H9 (cell line): Measurements from ENCODE around the gene ABHD12. TPM values are rescaled to one million over a fixed set of nuclear protein-coding genes. Genes with fewer than 3 reads are reported as not detected.

Source experiments
- DNase-seq: peaks from one replicate; pipeline ENCODE4 v3.0.0-alpha.2; 2017
- H2AFZ ChIP-seq: one replicate; pipeline ENCODE4 v1.6.1; 2013; ENCODE audit warnings: mild to moderate bottlenecking, low read length, control low read depth, moderate library complexity
- H2AK5ac ChIP-seq: 2 replicates; pipeline ENCODE4 v1.6.1; 2013; ENCODE audit warnings: low read length, control low read depth, mixed read lengths; ENCODE audit not compliant: insufficient read length
- H2BK120ac ChIP-seq: one replicate; pipeline ENCODE4 v1.6.1; 2013; ENCODE audit warnings: low read depth, mild to moderate bottlenecking, low read length, control low read depth, inconsistent platforms; ENCODE audit not compliant: poor library complexity, severe bottlenecking
- H2BK12ac ChIP-seq: 2 replicates; pipeline ENCODE4 v1.6.1; 2013; ENCODE audit warnings: low read length, control low read depth, mixed read lengths, low read depth; ENCODE audit not compliant: insufficient read length
- H2BK15ac ChIP-seq: 2 replicates; pipeline ENCODE4 v1.6.1; 2013; ENCODE audit warnings: low read depth, low read length, control low read depth
- H2BK20ac ChIP-seq: one replicate; pipeline ENCODE4 v1.6.1; 2013; ENCODE audit warnings: low read depth, mild to moderate bottlenecking, low read length, control low read depth, inconsistent platforms; ENCODE audit not compliant: poor library complexity, severe bottlenecking
- H2BK5ac ChIP-seq: 2 replicates; pipeline ENCODE4 v1.6.1; 2013; ENCODE audit warnings: low read length, control low read depth, mixed read lengths; ENCODE audit not compliant: insufficient read length
- H3K14ac ChIP-seq: 2 replicates; pipeline ENCODE4 v1.6.1; 2013; ENCODE audit warnings: low read length, control low read depth; ENCODE audit not compliant: insufficient read depth
- H3K18ac ChIP-seq: 2 replicates; pipeline ENCODE4 v1.6.1; 2013; ENCODE audit warnings: low read depth, mild to moderate bottlenecking, mixed read lengths, low read length, control low read depth; ENCODE audit not compliant: insufficient read length
- H3K23ac ChIP-seq: 2 replicates; pipeline ENCODE4 v1.6.1; 2013; ENCODE audit warnings: low read length, control low read depth, mixed read lengths, low read depth; ENCODE audit not compliant: insufficient read length
- H3K23me2 ChIP-seq: 2 replicates; pipeline ENCODE4 v1.6.1; 2013; ENCODE audit warnings: low read depth, mild to moderate bottlenecking, mixed read lengths, low read length, control low read depth; ENCODE audit not compliant: insufficient read length, poor library complexity, severe bottlenecking
- H3K27ac ChIP-seq: 2 replicates; pipeline ENCODE4 v1.5.1; 2013; ENCODE audit warnings: low read length, control low read depth, mixed read lengths, low read depth; ENCODE audit not compliant: insufficient read length
- H3K27me3 ChIP-seq: 2 replicates; pipeline ENCODE4 v1.6.1; 2013; ENCODE audit warnings: low read length, control low read depth, inconsistent platforms; ENCODE audit not compliant: insufficient read depth
- H3K4ac ChIP-seq: 2 replicates; pipeline ENCODE4 v1.6.1; 2013; ENCODE audit warnings: low read depth, mild to moderate bottlenecking, control low read depth, inconsistent platforms, low read length, moderate library complexity
- H3K4me1 ChIP-seq: 2 replicates; pipeline ENCODE4 v1.6.1; 2013; ENCODE audit warnings: low read length, control low read depth, inconsistent platforms; ENCODE audit not compliant: insufficient read depth
- H3K4me2 ChIP-seq: 2 replicates; pipeline ENCODE4 v1.6.1; 2013; ENCODE audit warnings: low read length, control low read depth, mixed read lengths; ENCODE audit not compliant: insufficient read length, insufficient read depth
- H3K56ac ChIP-seq: 2 replicates; pipeline ENCODE4 v1.6.1; 2013; ENCODE audit warnings: low read depth, mild to moderate bottlenecking, mixed read lengths, low read length, control low read depth; ENCODE audit not compliant: insufficient read length
- H3K79me1 ChIP-seq: 2 replicates; pipeline ENCODE4 v1.6.1; 2013; ENCODE audit warnings: low read depth, mild to moderate bottlenecking, moderate library complexity, low read length, control low read depth, inconsistent platforms; ENCODE audit not compliant: insufficient read depth, poor library complexity, severe bottlenecking
- H3K79me2 ChIP-seq: 2 replicates; pipeline ENCODE4 v1.6.1; 2013; ENCODE audit warnings: low read length, control low read depth, inconsistent platforms; ENCODE audit not compliant: insufficient read depth
- H3K9ac ChIP-seq: 2 replicates; pipeline ENCODE4 v1.6.1; 2013; ENCODE audit warnings: low read length, control low read depth, mixed read lengths; ENCODE audit not compliant: insufficient read length; ENCODE audit errors: extremely low read depth
- H3K9me3 ChIP-seq: one replicate; pipeline ENCODE4 v1.6.1; 2013; ENCODE audit warnings: low read depth, low read length, inconsistent platforms; ENCODE audit not compliant: control insufficient read depth
- H3T11ph ChIP-seq: one replicate; pipeline ENCODE4 v1.6.1; 2013; ENCODE audit warnings: mild to moderate bottlenecking, low read length, control low read depth, inconsistent platforms
- H4K20me1 ChIP-seq: one replicate; pipeline ENCODE4 v1.6.1; 2013; ENCODE audit not compliant: control insufficient read depth, insufficient read length, insufficient read depth
- H4K5ac ChIP-seq: 2 replicates; pipeline ENCODE4 v1.6.1; 2013; ENCODE audit warnings: low read depth, mild to moderate bottlenecking, mixed read lengths, low read length, control low read depth; ENCODE audit not compliant: insufficient read length
- H4K8ac ChIP-seq: replicated peaks from 2 replicates; pipeline ENCODE4 v1.6.1; 2013; ENCODE audit warnings: low read length, control low read depth, mixed read lengths, low read depth; ENCODE audit not compliant: insufficient read length
- H4K91ac ChIP-seq: 2 replicates; pipeline ENCODE4 v1.6.1; 2013; ENCODE audit warnings: low read depth, mild to moderate bottlenecking, moderate library complexity, mixed read lengths, low read length, control low read depth; ENCODE audit not compliant: insufficient read length
- H3K27ac Mint-ChIP-seq, 3 experiments: 2 replicates in 2 of 3; 3 replicates in 1 of 3; pipeline ENCODE4 v1.8.0; 2020 to 2021; ENCODE audit warnings: mixed read lengths in 3 of 3, mild to moderate bottlenecking in 1 of 3, moderate library complexity in 1 of 3
- H3K27me3 Mint-ChIP-seq: 2 replicates; pipeline ENCODE4 v1.8.0; 2021; ENCODE audit warnings: low read depth, mild to moderate bottlenecking, moderate library complexity, mixed read lengths
- H3K36me3 Mint-ChIP-seq, 3 experiments: 2 replicates in 2 of 3; 3 replicates in 1 of 3; pipeline ENCODE4 v1.8.0; 2020 to 2021; ENCODE audit warnings: low read depth in 3 of 3, mixed read lengths in 3 of 3; ENCODE audit not compliant: insufficient read depth in 1 of 3
- H3K4me1 Mint-ChIP-seq, 2 experiments: 2 replicates each; pipeline ENCODE4 v1.8.0; 2020; ENCODE audit warnings: mixed read lengths in 2 of 2
- H3K4me3 Mint-ChIP-seq, 2 experiments: 2 replicates in 1 of 2; 3 replicates in 1 of 2; pipeline ENCODE4 v1.8.0; 2020 to 2021; ENCODE audit warnings: mild to moderate bottlenecking in 2 of 2, mixed read lengths in 2 of 2, moderate library complexity in 1 of 2
- H3K9me3 Mint-ChIP-seq, 2 experiments: 2 replicates in 1 of 2; 3 replicates in 1 of 2; pipeline ENCODE4 v1.8.0; 2020; ENCODE audit warnings: mild to moderate bottlenecking in 2 of 2, mixed read lengths in 2 of 2, moderate library complexity in 1 of 2
- CTCF ChIP-seq: fragments of 200-600 bp; sonication (generic); conservative IDR thresholded peaks from 3 replicates; pipeline ENCODE4 v1.8.0; 2021; ENCODE audit warnings: antibody characterized with exemption, mild to moderate bottlenecking
- WGBS: extraction: QIAGEN DNeasy Blood & Tissue Kit; methylation state at CpG from one replicate; pipeline ENCODE4 v1.1.7; 2013; ENCODE audit warnings: missing lambda C conversion rate, low lambda C conversion rate, mixed read lengths; ENCODE audit not compliant: insufficient read length; ENCODE audit errors: extremely low coverage; 5-methylcytosine and 5-hydroxymethylcytosine counted together
- total RNA-seq: library from RNA; stranded (reverse); gene quantifications from 2 replicates; pipeline ENCODE4 v1.2.1, GENCODE V29; 2021

ABHD12 gene
- total RNA-seq, 1 experiment from 2014 or later = 54.4 TPM

GRCh38 chr20:25279403-25279802 lies 111.2 kb downstream of the ABHD12 start:
- no peak overlapping the region for H2BK12ac ChIP-seq
- no peaks in the 10 kb centered on the region for H3K23me2 ChIP-seq
- H2AK5ac ChIP-seq = no peak overlapping the region
- H2BK120ac ChIP-seq = no peak overlapping the region
- H4K8ac ChIP-seq = no peak overlapping the region
- H4K20me1 ChIP-seq = no peaks in the 10 kb centered on the region
- no peak overlapping the region for H3K14ac ChIP-seq
- no peaks in the 10 kb centered on the region for H3K27me3 ChIP-seq
- no CpG with 5 or more reads among the region's 9 CpGs for WGBS
- Mint-ChIP-seq H3K4me1 (no peaks in the 10 kb centered on the region), H3K9me3 (no peaks in the 10 kb centered on the region; a peak in 1 of 5 replicates), H3K27me3 (no peaks in the 10 kb centered on the region), H3K27ac (no peak overlapping the region; a peak in 1 of 7 replicates), H3K4me3 (no peak overlapping the region), H3K36me3 (peaks cover 19 to 67% (median 42%) of the 10 kb centered on the region in 3 experiments; a peak in 6 of 7 replicates)
- H2BK15ac ChIP-seq = no peak overlapping the region
- H4K5ac ChIP-seq = no peak overlapping the region
- no peak for TF ChIP-seq CTCF
- no peaks in the 10 kb centered on the region for H3K4me1 ChIP-seq
- no peak overlapping the region for H2BK5ac ChIP-seq
- H3K9me3 ChIP-seq = no peaks in the 10 kb centered on the region
- H2AFZ ChIP-seq = no peak overlapping the region
- H3K4ac ChIP-seq = no peak overlapping the region
- H4K91ac ChIP-seq = no peak overlapping the region
- H3K9ac ChIP-seq = no peak overlapping the region
- no peak overlapping the region for H3T11ph ChIP-seq
- no peak overlapping the region for H3K18ac ChIP-seq
- no peak overlapping the region for H3K27ac ChIP-seq
- H3K4me2 ChIP-seq = no peak overlapping the region
- no peaks in the 10 kb centered on the region for H3K79me2 ChIP-seq
- H3K56ac ChIP-seq = no peak overlapping the region
- DNase-seq = no peak
- no peaks in the 10 kb centered on the region for H3K79me1 ChIP-seq
- no peak overlapping the region for H2BK20ac ChIP-seq
- H3K23ac ChIP-seq = no peak overlapping the region
